ENCODE results near the gene OR5H2. TPM values are rescaled to one million over a fixed set of nuclear protein-coding genes. Genes with fewer than 3 reads are reported as not detected.

Gene OR5H2
- total and polyA plus RNA-seq, 2 of the 8 experiments (the other 6 are each of a cell fraction or from before 2014, with no cell fraction given), result not detected

- no peak for TF ChIP-seq CHD7 (IDR thresholded peaks at IDR 0.05; ENCODE audit: insufficient replicate concordance, low read length)
- no peak for TF ChIP-seq TEAD4 (IDR thresholded peaks at IDR 0.05; ENCODE audit: low read depth, low read length)
Measured at GRCh38 chr3:98331329-98331728, 49.0 kb downstream of the OR5H2 start (continued).
